Activated CD8-positive, alpha-beta memory T cell treated with anti-CD3 and anti-CD28 coated beads for 36 hours (primary cell): Measurements from ENCODE around the gene CEP68. TPM values are rescaled to one million over a fixed set of nuclear protein-coding genes. Genes with fewer than 3 reads are reported as not detected.
"Not testable (repeated sequence)": the region's sequence is repeated elsewhere in the genome, so short reads cannot be mapped to it uniquely, and the experiment has no call there.

Source experiments
- CTCF ChIA-PET: fragments of 350-600 bp; sonication (Branson Sonifier 250); formaldehyde crosslinking; loops from one replicate; lab custom pipeline; 2021; ENCODE audit warnings: antibody characterized with exemption; lab: Charles Lee
- POLR2A ChIA-PET: fragments of 350-600 bp; sonication (Branson Sonifier 250); formaldehyde crosslinking; loops from one replicate; lab custom pipeline; 2021; ENCODE audit warnings: antibody characterized with exemption; lab: Charles Lee
- total RNA-seq, 2 experiments: library from RNA; stranded (reverse); gene quantifications; one replicate each; pipeline ENCODE4 v1.2.3, GENCODE V29; 2021

CEP68 gene
- total RNA-seq, 2 experiments from 2014 or later: 4.1 to 4.7 TPM

- POLR2A ChIA-PET: no interaction called here
- CTCF ChIA-PET: interaction anchor here (0.9 to 3.9 kb wide), 2 partner anchors 113 to 117 kb away, joined by 3 to 21 read pairs; no protein-coding TSS in a partner anchor
Observed at GRCh38 chr2:65030476-65031332, 25.5 kb upstream of the CEP68 start.

GRCh38 chr2:65031341-65032018 lies 24.7 kb upstream of the CEP68 start:
- ChIA-PET POLR2A (no interaction called here), CTCF (interaction anchor here (0.9 to 3.9 kb wide), 2 partner anchors 114 to 117 kb away, joined by 3 to 21 read pairs; no protein-coding TSS in a partner anchor)

- ChIA-PET CTCF (interaction anchor here (3.9 kb wide), 1 partner anchor 115 kb away, joined by 21 read pairs; no protein-coding TSS in a partner anchor), POLR2A (no interaction called here)
Observed at GRCh38 chr2:65032019-65032975, 23.9 kb upstream of the CEP68 start.

GRCh38 chr2:65033178-65033577 lies 23.0 kb upstream of the CEP68 start:
- POLR2A ChIA-PET: no interaction called here

GRCh38 chr2:65033667-65034066 lies 22.5 kb upstream of the CEP68 start:
- POLR2A ChIA-PET: not testable (repeated sequence)
- CTCF ChIA-PET: interaction anchor here (0.6 to 3.9 kb wide), 4 partner anchors 66 to 267 kb away, joined by 3 to 21 read pairs (median 4); no protein-coding TSS in a partner anchor

More at GRCh38 chr2:65033178-65033577, 23.0 kb upstream of the CEP68 start:
- CTCF ChIA-PET: interaction anchor here (0.6 to 3.9 kb wide), 4 partner anchors 66 to 266 kb away, joined by 3 to 21 read pairs (median 4); no protein-coding TSS in a partner anchor

GRCh38 chr2:65035351-65035943 lies 20.8 kb upstream of the CEP68 start:
- ChIA-PET CTCF (interaction anchor here (1.2 kb wide), 1 partner anchor 118 kb away, joined by 6 read pairs; no protein-coding TSS in a partner anchor), POLR2A (no interaction called here)

GRCh38 chr2:65037178-65037577 lies 19.0 kb upstream of the CEP68 start:
- ChIA-PET CTCF (interaction anchor here (0.8 kb wide), 1 partner anchor 119 kb away, joined by 3 read pairs; no protein-coding TSS in a partner anchor), POLR2A (no interaction called here)

- CTCF ChIA-PET: interaction anchor here (0.6 to 4.4 kb wide), 4 partner anchors 19 to 124 kb away, joined by 3 to 21 read pairs (median 4); no protein-coding TSS in a partner anchor
- POLR2A ChIA-PET: no interaction called here
Observed at GRCh38 chr2:65039640-65040039, 16.6 kb upstream of the CEP68 start.

- POLR2A ChIA-PET: no interaction called here
- CTCF ChIA-PET: interaction anchor here (0.7 to 4.4 kb wide), 6 partner anchors 15 to 127 kb away, joined by 3 to 21 read pairs (median 3); partner anchors contain the start of gene CEP68
Observed at GRCh38 chr2:65040400-65041261, 15.6 kb upstream of the CEP68 start.

- ChIA-PET CTCF (interaction anchor here (1.6 kb wide), 1 partner anchor 126 kb away, joined by 13 read pairs; no protein-coding TSS in a partner anchor), POLR2A (interaction anchor here (0.7 kb wide), 1 partner anchor 13 kb away, joined by 3 read pairs; the partner anchor contains the start of gene CEP68)
Observed at GRCh38 chr2:65043001-65043400, 13.2 kb upstream of the CEP68 start.

- ChIA-PET POLR2A (no interaction called here), CTCF (interaction anchor here (1.6 kb wide), 1 partner anchor 127 kb away, joined by 13 read pairs; no protein-coding TSS in a partner anchor)
Observed at GRCh38 chr2:65044097-65044735, 12.0 kb upstream of the CEP68 start.

- CTCF ChIA-PET: interaction anchor here (0.6 to 0.7 kb wide), 2 partner anchors 129 to 138 kb away, joined by 3 to 4 read pairs; no protein-coding TSS in a partner anchor
- POLR2A ChIA-PET: no interaction called here
Observed at GRCh38 chr2:65045651-65046050, 10.6 kb upstream of the CEP68 start.

GRCh38 chr2:65046633-65047407 lies 9.4 kb upstream of the CEP68 start:
- ChIA-PET CTCF (interaction anchor here (0.7 to 1.2 kb wide), 2 partner anchors 129 to 179 kb away, joined by 3 to 4 read pairs; no protein-coding TSS in a partner anchor), POLR2A (no interaction called here)

- POLR2A ChIA-PET: interaction anchor here (0.5 kb wide), 1 partner anchor 111 kb away, joined by 3 read pairs; no protein-coding TSS in a partner anchor
- CTCF ChIA-PET: interaction anchor here (0.6 to 1.5 kb wide), 3 partner anchors 15 to 131 kb away, joined by 3 to 10 read pairs (median 3); no protein-coding TSS in a partner anchor
Observed at GRCh38 chr2:65049010-65049639, 7.1 kb upstream of the CEP68 start.

GRCh38 chr2:65050931-65051330 lies 5.3 kb upstream of the CEP68 start:
- ChIA-PET CTCF (interaction anchor here (0.6 kb wide), 1 partner anchor 42 kb away, joined by 3 read pairs; no protein-coding TSS in a partner anchor), POLR2A (no interaction called here)
